Stimulated activated CD4-positive, alpha-beta T cell treated with anti-CD3 and anti-CD28 coated beads, Interleukin-1b, Interleukin-23, amount 100 ng/mL, for 24 hours (primary cell): ENCODE results near the gene VPS4B.
A peak's percentile ranks its signal among the peaks of the same experiment; 100 is the strongest.
"Not testable (repeated sequence)": the region's sequence is repeated elsewhere in the genome, so short reads cannot be mapped to it uniquely, and the experiment has no call there.

Source experiments
- DNase-seq, 4 experiments: peaks; one replicate each; pipeline ENCODE4 v3.0.0-alpha.2; 2020; ENCODE audit warnings: low read depth in 4 of 4, low spot score in 1 of 4

VPS4B gene

GRCh38 chr18:63422087-63422863 is at the start of gene VPS4B:
Gene VPS4B (minus strand): TSS chr18:63422476. CDS start chr18:63422259, 217 bp downstream.
- peak; percentile 96 to 99 (median 98) for DNase-seq

DNA sequence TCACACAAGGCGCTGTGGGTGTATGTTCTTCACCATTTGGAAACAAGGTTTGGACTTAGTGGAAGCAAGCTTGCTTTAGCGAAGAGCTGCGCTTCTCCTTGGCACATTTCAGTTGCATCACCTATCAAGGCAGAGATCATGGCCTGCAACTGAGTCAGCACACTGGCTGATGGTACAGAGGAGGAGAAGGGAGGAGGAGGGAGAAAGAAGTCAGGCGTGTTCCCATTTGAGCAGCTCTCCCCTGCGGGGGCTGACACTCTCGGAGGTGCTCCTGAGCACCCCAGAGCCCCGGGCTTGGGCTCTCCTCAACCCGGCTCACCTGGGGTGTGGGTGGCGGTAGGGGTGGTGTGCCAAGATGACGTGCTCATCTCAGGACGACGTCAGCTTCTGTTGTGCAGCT is 48.5 kb upstream of the VPS4B start:
- no peak for DNase-seq

DNA sequence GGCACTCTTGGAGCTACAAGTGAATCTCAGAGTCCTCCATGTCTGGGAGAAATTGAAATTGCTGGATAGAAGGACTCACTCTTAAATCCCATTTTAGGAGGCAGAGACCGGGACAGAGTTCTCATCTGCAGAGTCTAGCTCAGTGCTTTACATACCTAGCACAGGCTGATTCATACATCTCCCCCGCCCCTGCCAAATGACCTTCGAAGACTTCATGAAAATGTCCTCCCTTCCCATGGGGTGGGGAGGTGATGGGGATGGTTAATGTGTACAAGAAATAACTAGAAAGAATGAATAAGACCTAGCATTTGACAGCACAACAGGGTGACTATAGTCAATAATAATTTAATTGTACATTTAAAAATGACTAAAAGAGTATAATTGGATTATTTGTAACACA is 46.3 kb upstream of the VPS4B start:
- DNase-seq = no peak

- no peak for DNase-seq
Measured at GRCh38 chr18:63467699-63468098, 45.4 kb upstream of the VPS4B start.

DNA sequence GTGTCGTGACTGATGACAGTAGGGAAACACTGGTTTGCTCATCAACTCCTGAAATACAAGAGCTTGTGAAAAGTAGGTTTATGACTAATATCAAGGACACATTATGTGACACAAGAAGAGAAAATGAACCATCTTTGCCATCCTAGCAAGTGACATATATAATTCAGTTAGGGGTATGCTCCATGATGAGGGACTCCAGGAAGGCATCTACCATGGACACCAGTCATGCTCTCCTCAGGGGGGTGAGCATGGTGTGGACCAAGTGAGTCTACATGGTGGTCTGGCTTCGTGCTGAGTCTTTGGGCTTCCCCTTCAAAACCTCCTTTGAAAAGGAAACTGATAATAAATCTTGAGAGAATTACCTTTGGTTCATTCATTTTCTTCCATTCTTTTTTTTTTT is 42.8 kb upstream of the VPS4B start:
- DNase-seq = no peak

- DNase-seq = no peak
Measured at GRCh38 chr18:63464434-63464833, 42.2 kb upstream of the VPS4B start.

GRCh38 chr18:63460414-63460813 is 38.1 kb upstream of the VPS4B start:
- no peak for DNase-seq

DNA sequence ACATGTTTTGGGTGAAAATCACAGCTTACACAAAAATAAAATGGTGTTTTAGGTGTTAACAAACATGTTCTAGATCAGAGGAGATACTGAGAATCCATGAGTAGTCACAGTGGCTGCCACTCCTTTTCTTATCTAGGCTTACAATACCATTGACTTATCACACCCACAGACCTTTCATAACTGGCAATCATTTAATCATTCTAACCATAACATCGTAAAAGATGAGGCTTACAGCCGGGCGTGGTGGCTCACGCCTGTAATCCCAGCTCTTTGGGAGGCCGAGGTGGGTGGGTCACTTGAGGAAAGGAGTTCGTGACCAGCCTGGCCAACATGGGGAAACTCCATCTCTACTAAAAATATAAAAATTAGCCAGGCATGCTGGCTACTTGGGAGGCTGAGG is 35.7 kb upstream of the VPS4B start:
- DNase-seq = no peak

DNA sequence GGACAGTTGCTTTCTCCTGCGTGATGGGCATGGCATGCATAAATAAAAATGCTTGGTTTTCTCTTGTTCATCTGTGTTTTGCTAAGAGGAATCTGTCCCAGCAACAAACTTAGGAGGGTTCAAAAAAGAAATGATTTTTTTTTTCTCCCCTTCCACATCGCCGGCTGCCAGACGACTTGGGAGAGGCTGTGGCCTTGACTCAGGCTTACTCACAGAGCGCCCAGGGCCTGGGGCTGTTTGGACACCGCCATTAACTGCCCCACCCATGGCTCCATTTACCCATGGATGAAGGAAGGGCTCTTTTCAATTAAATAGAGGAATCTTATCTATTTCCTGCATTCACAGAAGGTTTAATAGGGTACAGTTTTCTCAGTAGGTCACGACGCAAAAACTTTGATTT is 32.2 kb upstream of the VPS4B start:
- no peak for DNase-seq

- DNase-seq = not testable (repeated sequence)
Measured at GRCh38 chr18:63452751-63453150, 30.5 kb upstream of the VPS4B start.

DNA sequence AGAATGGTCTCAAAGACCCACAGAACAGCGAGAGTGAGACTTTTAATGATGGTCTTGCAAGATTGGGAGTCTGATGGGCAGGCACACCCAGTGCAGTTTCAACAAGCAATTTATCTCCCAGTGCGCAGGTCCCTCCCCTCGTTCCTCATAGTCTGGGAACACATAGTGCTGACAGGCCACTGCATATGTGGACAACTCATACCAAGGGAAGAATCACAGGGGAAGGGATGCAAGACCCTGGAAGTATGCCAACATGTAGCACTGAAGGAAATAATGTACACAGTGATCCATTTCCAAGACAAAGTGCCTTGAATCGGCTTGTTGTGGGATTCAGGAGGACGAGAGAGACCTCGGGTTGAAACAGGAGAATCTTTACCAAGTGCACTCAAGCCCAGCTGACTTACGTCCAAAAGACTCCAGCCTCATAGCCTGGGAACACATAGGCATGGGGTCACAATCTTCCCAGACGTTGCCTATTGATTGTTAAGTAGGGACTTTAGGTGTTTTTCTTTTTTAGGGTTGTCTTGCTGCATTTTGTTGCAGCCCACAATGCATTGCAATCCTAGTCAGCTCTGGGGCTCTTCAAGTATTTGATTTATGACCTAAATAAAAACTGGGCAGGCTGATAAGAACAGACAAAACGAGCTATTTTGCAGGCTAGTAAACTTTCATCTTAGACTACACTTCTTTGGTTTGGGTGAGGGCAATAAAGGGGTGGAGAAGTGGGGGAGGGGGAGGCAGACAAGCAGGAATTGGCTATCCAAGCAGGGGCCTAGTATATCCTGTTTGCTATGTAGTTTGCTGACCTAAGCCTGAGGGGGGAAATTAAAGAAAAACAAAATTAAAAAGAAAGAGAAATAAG is 29.8 kb upstream of the VPS4B start:
- no peak for DNase-seq

- DNase-seq = no peak
Measured at GRCh38 chr18:63449426-63449825, 27.1 kb upstream of the VPS4B start.

DNA sequence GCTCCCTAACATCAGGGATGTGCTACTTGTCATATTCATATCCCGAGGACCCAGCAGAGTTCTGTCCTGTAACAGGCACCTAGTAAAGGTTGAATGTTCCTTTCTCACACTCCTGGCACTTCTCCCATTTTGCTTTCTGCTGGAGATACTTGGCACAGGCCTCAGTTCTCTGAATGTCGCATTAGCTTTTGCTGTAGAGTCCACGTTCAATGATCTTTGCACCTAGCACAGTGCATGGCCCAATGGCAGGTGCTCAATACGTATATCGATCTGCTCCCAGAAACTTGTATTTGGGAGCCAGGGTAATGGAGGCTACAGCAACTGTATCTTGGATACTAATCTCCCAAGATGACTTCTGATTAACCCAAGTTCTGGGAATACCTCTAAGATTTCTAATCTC is 24.8 kb upstream of the VPS4B start:
- no peak for DNase-seq

GRCh38 chr18:63446266-63446665 is 24.0 kb upstream of the VPS4B start:
- DNase-seq = no peak

- DNase-seq = no peak
Measured at GRCh38 chr18:63445037-63445436, 22.8 kb upstream of the VPS4B start.

DNA sequence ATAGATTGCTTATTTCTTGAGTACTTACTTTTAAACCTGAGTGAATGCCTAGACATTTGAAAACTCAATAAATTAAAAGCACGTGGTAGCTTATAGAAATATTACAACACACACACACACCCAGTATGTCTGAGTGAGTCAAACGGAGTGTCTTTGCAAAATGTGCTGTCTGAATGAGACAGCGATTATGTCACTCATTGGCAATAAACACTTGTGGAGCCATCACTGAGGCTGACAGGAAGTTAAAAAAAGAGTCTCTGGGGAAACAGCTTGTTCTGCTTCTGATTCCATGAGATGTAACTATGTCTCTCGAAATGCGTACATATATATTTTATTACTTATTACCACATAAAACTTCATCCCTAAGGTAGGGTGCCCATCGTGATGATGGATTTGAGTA is 22.3 kb upstream of the VPS4B start:
- DNase-seq = no peak

DNA sequence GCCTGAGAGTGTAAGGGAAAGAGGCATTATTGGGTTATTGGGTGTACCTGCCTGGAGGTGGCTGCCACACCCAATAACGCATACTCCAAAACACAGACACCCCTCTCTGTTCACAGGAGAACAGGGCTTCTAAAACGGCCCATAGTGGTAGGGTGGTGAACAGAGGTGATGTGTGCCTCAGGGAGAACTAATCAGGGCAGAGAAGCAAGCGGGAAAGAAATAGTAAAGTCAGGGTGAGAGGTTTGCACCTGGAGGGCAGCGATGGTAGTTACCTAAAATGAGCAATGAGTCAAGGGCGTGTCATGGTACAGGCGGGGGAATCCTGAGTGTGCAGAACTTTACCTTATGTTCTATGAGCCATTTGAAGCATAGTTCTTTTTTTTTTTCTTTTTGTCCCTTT is 21.6 kb upstream of the VPS4B start:
- DNase-seq = no peak

GRCh38 chr18:63440881-63441280 is 18.6 kb upstream of the VPS4B start:
- DNase-seq = no peak

DNA sequence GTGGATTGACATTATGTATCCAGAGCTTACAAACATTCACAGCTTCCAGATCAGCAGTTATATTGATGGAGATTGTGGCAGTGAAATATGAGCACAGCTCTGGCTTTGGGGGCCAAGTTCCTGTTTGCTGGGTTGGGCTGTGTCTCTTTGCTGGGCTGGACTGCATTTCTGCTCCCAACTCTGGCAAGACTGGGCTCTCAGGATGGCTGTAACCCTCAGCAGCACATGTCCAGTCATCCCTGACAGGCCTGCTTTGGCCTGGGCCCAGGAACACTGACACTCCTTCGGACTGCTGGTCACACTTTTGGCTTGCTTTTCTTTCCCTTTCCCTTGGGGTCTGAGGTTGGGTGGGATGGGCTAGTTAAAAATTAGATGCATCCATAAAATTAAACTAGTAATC is 17.9 kb upstream of the VPS4B start:
- no peak for DNase-seq

- DNase-seq = peak in 2 of 4 experiments; percentile 9 to 16
Measured at GRCh38 chr18:63439334-63439733, 17.1 kb upstream of the VPS4B start.

DNA sequence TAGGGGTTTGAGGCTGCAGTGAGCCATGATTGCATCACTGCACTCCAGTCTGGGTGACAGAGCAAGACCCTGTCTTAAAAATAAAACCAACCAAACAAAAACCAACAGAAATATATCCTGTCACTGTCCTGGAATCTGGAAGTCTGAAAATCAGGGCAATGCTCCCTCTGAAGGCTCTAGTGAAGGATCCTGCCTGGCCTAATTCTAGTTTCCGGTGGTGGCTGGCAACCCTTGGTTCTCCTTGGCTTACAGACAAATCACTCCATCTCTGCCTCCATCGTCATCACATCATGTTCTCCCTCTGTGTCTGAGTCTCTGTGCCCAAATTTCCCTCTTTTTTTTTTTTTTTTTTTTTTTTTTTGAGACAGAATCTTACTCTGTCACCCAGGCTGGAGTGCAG is 15.9 kb upstream of the VPS4B start:
- DNase-seq = no peak

- no peak for DNase-seq
Measured at GRCh38 chr18:63433334-63433866, 11.1 kb upstream of the VPS4B start.
